Upper lobe of right lung (tissue), 1 donor: Measurements from ENCODE around the gene GALNT2. TPM values are rescaled to one million over a fixed set of nuclear protein-coding genes. Genes with fewer than 3 reads are reported as not detected.

ENCODE experiments used
- ATAC-seq: fragments of 200-7000 bp; cut with Tn5 transposase; one replicate; pipeline ENCODE4 v1.9.1; 2020; ENCODE audit warnings: mild to moderate bottlenecking, moderate library complexity
- DNase-seq: peaks from one replicate; pipeline ENCODE4 v3.0.0-alpha.2; 2020
- H3K27ac ChIP-seq: fragments of 200-600 bp; one replicate; pipeline ENCODE4 v1.8.0; 2022
- H3K27me3 ChIP-seq: fragments of 200-600 bp; one replicate; pipeline ENCODE4 v1.8.0; 2022; ENCODE audit warnings: mild to moderate bottlenecking
- H3K36me3 ChIP-seq: fragments of 200-600 bp; one replicate; pipeline ENCODE4 v1.8.0; 2022
- H3K4me1 ChIP-seq: fragments of 200-600 bp; one replicate; pipeline ENCODE4 v1.8.0; 2022
- H3K4me3 ChIP-seq: fragments of 200-600 bp; one replicate; pipeline ENCODE4 v1.8.0; 2022; ENCODE audit warnings: mild to moderate bottlenecking
- H3K9me3 ChIP-seq: fragments of 200-600 bp; one replicate; pipeline ENCODE4 v1.8.0; 2022
- intact Hi-C: fragments of 100-400 bp; cut with DNase I; formaldehyde crosslinking; loops from one replicate; pipeline ENCODE4 v1.11.0; 2022
- total RNA-seq: library from RNA; stranded (reverse); fragmentation: NEBNext Ultra II Directional; extraction: Animal tissue kit (Norgen Biotek cat#: 25700); gene quantifications from one replicate; pipeline ENCODE4 v1.2.1, GENCODE V29; 2021
- TF ChIP-seq, protein P1 (sequence below): fragments of 200-600 bp; IDR thresholded peaks from one replicate; pipeline ENCODE4 v1.8.0; 2022; ENCODE audit warnings: antibody characterized with exemption
- donor health status: DM: no; HTN: yes; CAD: no; lungs with severe emphysema.

Gene GALNT2
- total RNA-seq, 1 donor from 2014 or later: 55.1 TPM

DNA sequence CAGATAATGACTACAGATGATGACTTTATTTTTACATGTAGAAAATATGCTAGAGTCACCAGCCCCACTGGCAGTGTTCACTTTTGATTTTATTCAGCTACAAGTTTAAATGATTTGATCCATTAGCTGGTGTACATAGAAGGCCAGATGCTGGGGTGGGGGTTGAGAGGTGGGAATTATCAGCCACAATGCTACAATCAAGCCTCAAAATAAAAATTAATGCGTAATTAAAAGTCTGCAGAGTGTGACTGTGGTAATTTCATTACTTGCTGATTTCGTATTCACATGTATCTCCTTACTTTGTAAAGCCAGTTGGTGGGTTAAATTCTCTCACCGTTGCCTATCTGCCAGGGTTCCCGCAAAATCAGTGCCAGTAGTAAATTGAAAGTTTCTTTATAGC, 109.3 kb downstream of the GALNT2 start:
- no peaks in the 10 kb centered on the region for H3K9me3 ChIP-seq
- TF ChIP-seq, protein P1, sequence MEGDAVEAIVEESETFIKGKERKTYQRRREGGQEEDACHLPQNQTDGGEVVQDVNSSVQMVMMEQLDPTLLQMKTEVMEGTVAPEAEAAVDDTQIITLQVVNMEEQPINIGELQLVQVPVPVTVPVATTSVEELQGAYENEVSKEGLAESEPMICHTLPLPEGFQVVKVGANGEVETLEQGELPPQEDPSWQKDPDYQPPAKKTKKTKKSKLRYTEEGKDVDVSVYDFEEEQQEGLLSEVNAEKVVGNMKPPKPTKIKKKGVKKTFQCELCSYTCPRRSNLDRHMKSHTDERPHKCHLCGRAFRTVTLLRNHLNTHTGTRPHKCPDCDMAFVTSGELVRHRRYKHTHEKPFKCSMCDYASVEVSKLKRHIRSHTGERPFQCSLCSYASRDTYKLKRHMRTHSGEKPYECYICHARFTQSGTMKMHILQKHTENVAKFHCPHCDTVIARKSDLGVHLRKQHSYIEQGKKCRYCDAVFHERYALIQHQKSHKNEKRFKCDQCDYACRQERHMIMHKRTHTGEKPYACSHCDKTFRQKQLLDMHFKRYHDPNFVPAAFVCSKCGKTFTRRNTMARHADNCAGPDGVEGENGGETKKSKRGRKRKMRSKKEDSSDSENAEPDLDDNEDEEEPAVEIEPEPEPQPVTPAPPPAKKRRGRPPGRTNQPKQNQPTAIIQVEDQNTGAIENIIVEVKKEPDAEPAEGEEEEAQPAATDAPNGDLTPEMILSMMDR: no peak

DNA sequence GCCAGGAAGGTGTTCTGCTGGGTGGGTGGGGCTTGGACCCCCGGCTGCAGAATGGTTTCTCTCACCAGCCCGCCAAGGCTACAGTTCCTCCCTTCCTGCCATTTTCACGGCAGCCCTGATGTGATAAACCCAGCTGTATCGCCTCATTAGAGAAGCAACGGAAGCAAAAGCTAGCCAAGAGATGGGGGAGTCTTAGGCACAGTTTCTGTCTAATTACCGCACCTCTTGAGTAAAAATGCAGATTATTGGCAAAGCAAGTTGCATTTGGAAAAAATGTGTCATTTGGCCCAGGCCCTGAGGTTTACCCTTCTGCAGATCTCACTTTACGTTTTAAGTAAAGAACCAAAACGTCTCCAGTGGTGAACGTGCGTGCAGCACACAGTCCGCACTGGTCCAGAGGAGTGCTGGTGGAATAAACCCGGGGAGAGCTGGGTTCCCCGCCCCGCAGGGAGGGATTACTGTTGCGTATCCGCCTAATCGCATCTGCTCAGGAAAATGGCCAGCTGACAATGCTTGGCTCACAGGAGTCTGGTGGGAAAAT, 109.9 kb downstream of the GALNT2 start:
- H3K27ac ChIP-seq: no peak overlapping the region
- peak; percentile 59 for ATAC-seq
- H3K9me3 ChIP-seq: no peaks in the 10 kb centered on the region
- H3K4me3 ChIP-seq: no peak overlapping the region
- no peaks in the 10 kb centered on the region for H3K4me1 ChIP-seq
- TF ChIP-seq, protein P1: no peak
- DNase-seq: no peak
- intact Hi-C loops: no loop called here
- no peaks in the 10 kb centered on the region for H3K27me3 ChIP-seq
- H3K36me3 ChIP-seq: no peaks in the 10 kb centered on the region

More for the DNA sequence above, 109.3 kb downstream of the GALNT2 start:
- H3K27ac ChIP-seq: no peak overlapping the region
- DNase-seq (no peak), ATAC-seq (no peak)
- H3K27me3 ChIP-seq: no peaks in the 10 kb centered on the region
- no peak overlapping the region for H3K4me3 ChIP-seq
- intact Hi-C loops: no loop called here
- H3K36me3 ChIP-seq: no peaks in the 10 kb centered on the region
- no peaks in the 10 kb centered on the region for H3K4me1 ChIP-seq

DNA sequence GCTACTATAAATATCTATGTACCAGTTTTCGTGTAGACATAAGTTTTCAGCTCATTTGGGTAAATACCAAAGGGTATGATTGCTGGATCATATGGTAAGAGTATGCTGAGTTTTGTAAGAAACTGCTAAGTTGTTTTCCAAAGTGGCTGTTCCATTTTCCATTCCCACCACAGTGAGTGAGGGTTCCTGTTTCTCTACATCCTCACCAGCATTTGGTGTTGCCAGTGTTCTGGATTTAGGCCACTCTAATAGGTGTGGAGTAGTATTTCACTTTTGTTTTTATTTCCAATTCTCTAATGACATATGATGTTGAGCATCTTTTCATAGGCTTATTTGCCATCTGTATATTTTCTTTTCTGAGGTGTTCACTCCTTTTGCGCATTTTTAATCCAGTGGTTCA, 112.2 kb downstream of the GALNT2 start:
- H3K36me3 ChIP-seq: no peaks in the 10 kb centered on the region
- no peak for ATAC-seq
- H3K4me1 ChIP-seq: no peaks in the 10 kb centered on the region
- H3K27me3 ChIP-seq: no peaks in the 10 kb centered on the region
- no peak overlapping the region for H3K4me3 ChIP-seq
- TF ChIP-seq, protein P1: no peak
- no peak overlapping the region for H3K27ac ChIP-seq
- intact Hi-C loops: no loop called here
- H3K9me3 ChIP-seq: no peaks in the 10 kb centered on the region
- no peak for DNase-seq

DNA sequence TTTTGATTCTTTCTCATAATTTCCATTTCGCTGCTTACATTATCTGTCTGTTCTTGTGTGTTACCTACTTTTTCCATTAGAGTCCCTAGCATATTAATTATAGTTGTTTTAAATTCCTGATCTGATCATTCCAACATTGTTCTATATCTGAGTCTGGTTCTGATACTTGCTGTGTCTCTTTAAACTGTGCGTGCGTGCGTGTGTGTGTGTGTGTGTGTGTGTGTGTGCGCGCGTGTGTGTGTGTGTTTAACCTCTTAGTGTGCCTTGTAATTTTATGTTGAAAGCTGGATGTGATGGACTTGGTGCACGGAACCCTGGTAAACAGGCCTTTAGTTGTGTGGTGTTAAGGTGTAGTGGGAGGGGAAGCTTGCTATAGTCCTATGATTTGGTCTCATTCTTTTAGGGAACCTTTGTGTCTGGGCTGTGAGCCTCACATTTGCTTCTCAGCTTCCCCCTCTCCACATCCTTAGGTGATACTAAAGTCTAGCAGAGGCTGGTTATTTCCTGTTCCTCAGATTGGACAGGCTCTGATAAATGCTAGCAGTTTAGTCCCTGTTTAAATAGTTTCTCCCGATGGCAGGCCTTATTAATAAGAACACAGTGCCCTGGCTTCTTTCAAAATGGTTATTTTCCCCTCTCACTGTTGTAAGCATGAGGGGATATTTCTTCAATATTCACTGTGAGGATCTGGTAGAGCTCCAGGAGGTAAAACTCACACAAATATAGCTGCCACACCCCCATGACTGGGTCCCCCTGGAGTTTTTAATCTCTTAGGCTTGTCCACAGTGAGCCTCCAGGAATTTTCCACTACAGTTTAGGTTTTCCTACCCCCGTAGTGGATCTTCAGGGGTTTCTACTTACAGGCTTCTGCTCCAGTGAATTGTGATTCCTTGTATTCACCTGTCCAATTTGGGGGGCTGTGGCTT, 118.3 kb downstream of the GALNT2 start:
- H3K4me1 ChIP-seq: peaks cover 24% of the 10 kb centered on the region
- peak overlapping the region; percentile 80 for H3K27ac ChIP-seq

DNA sequence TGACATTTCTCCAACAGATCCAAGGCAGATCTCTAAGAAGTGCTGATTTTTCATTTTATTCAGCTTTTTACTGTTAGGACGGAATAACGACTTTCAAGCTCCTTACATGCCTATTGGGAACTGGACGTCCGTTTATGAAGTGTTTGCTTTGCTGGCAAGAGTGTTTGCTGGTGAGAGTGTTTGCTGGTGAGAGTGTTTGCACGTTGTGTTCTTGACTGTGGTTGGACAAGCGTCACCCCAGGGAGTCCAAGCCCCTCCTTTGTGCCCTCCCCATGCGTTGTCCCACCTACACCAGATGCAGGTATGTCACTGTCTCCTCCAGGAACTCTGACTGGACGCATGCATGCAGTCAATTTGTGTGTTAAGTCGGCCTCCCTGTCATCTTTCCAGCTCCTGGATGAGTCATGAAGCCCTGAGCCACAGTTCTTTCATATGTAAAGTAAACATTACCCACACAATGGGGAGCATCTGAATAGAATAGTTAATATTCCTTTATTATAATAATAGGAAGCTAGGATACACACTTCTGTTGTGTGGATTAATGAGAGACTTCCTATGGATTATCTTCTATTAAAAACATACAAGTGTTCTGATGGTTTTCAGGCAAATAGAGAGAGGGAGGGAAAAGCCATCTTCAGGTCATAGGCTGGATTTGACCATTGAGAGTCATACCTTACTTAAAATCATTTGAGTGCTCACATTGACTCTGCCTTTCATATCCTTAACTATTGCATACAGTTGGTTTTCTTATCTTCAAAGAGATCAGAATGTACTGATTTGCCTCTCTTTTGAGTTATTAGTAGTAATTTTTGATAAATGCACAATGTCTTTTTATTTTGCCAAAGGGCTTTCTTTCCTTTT, 119.2 kb downstream of the GALNT2 start:
- Histone ChIP-seq H3K4me1 (peaks cover 30% of the 10 kb centered on the region), H3K27me3 (no peaks in the 10 kb centered on the region), H3K4me3 (peak overlapping the region; percentile 28), H3K36me3 (no peaks in the 10 kb centered on the region), H3K9me3 (no peaks in the 10 kb centered on the region), H3K27ac (peak overlapping the region; percentile 80)
- ATAC-seq: peak; percentile 98
- TF ChIP-seq, protein P1: no peak
- intact Hi-C loops: no loop called here
- DNase-seq: peak; percentile 87

More for the DNA sequence above, 118.3 kb downstream of the GALNT2 start:
- TF ChIP-seq, protein P1: no peak
- no peaks in the 10 kb centered on the region for H3K9me3 ChIP-seq
- ATAC-seq (peak; percentile 42), DNase-seq (no peak)
- H3K4me3 ChIP-seq: peak overlapping the region; percentile 28
- intact Hi-C loops: no loop called here
- H3K27me3 ChIP-seq: no peaks in the 10 kb centered on the region
- H3K36me3 ChIP-seq: no peaks in the 10 kb centered on the region
